Measurements from ENCODE around the gene MYO10.

Gene MYO10

DNA sequence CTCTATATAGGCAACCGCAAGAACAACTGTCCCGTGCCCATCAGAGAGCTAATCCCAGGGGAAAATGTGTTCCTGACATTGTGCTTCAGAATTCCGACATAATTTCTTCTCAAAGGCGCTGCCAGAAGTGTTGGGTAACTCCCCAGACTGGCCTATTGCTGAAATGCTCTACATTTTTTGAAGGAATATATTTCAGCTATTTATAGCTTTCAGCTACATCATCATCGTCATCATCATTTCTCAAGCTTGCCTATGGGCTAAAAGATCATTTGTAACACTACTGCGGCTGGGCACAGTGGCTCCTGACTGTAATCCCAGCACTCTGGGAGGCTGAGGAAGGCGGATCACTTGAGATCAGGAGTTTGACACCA lies 49.7 kb downstream of the MYO10 start:
- Histone ChIP-seq H3K4me1 (ENCODE audit: insufficient read depth, low read length) (no peaks in the 10 kb centered on the region), H2AFZ (ENCODE audit: low read depth, low read length) (no peak overlapping the region), H3K9ac (ENCODE audit: low read depth, low read length) (no peak overlapping the region), H3K27ac (ENCODE audit: low read length) (no peak overlapping the region), H3K4me3 (ENCODE audit: low read depth in 1 of 2, low read length in 2 of 2) (no peak overlapping the region), H3K4me2 (ENCODE audit: insufficient read depth, low read length) (no peak overlapping the region), H3K36me3 (ENCODE audit: insufficient read depth, low read length) (no peaks in the 10 kb centered on the region), H3K9me3 (ENCODE audit: insufficient read depth, low read length, severe bottlenecking) (no peaks in the 10 kb centered on the region), H3K79me2 (ENCODE audit: insufficient read depth, low read length) (no peaks in the 10 kb centered on the region), H3K27me3 (ENCODE audit: insufficient read depth, low read length, poor library complexity) (no peaks in the 10 kb centered on the region), H4K20me1 (ENCODE audit: insufficient read depth, low read length) (no peaks in the 10 kb centered on the region)
- ATAC-seq (ENCODE audit: insufficient read depth, low read depth): no peak
- no peak for DNase-seq
- TF ChIP-seq EZH2 (IDR thresholded peaks at IDR 0.05; ENCODE audit: borderline replicate concordance, low read depth, low read length, severe bottlenecking): no peak
- TF ChIP-seq, protein P1, sequence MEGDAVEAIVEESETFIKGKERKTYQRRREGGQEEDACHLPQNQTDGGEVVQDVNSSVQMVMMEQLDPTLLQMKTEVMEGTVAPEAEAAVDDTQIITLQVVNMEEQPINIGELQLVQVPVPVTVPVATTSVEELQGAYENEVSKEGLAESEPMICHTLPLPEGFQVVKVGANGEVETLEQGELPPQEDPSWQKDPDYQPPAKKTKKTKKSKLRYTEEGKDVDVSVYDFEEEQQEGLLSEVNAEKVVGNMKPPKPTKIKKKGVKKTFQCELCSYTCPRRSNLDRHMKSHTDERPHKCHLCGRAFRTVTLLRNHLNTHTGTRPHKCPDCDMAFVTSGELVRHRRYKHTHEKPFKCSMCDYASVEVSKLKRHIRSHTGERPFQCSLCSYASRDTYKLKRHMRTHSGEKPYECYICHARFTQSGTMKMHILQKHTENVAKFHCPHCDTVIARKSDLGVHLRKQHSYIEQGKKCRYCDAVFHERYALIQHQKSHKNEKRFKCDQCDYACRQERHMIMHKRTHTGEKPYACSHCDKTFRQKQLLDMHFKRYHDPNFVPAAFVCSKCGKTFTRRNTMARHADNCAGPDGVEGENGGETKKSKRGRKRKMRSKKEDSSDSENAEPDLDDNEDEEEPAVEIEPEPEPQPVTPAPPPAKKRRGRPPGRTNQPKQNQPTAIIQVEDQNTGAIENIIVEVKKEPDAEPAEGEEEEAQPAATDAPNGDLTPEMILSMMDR (IDR thresholded peaks at IDR 0.05; ENCODE audit: borderline replicate concordance, extremely low read depth, low read length, poor library complexity, severe bottlenecking): no peak

DNA sequence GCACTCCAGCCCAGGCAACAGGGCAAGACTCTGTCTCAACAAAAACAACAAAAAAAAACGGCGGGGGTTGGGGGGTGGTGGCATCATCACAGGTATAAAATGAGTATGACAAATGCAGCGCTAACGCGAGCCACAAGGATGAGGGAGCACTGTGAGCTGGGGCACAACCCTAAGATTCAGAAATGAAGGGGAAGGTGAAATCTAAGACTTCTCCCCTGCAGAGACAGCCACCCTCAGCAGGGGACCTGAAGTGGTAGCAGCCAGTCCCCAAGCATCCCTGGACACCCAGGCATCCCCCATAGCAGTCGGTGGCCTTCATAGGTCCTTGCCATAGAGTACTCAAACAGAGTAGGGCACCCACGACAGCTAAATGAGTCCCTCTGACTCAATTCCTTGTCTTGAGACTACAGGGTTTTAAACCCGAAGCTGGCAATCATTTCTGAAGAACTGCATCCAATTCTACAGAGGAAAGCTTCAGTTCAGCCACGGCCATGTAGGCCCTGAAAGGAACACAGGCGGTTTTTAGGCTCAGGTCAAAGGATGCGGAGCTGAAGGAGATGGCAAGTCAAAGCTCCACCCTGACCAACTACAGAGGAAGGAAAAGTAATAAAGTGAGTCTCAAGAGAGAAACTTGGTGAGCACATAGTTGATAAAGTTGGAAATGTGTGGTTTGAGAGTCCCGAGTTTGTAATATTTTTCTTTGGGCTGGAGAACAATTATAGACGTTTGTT lies 50.3 kb downstream of the MYO10 start:
- no peaks in the 10 kb centered on the region for H3K9me3 ChIP-seq (ENCODE audit: insufficient read depth, low read length, severe bottlenecking)
- H2AFZ ChIP-seq (ENCODE audit: low read depth, low read length): no peak overlapping the region
- H3K9ac ChIP-seq (ENCODE audit: low read depth, low read length): no peak overlapping the region
- no peaks in the 10 kb centered on the region for H3K27me3 ChIP-seq (ENCODE audit: insufficient read depth, low read length, poor library complexity)
- H3K4me1 ChIP-seq (ENCODE audit: insufficient read depth, low read length): no peaks in the 10 kb centered on the region
- H3K4me3 ChIP-seq (ENCODE audit: low read depth in 1 of 2, low read length in 2 of 2): no peak overlapping the region
- no peaks in the 10 kb centered on the region for H4K20me1 ChIP-seq (ENCODE audit: insufficient read depth, low read length)
- no peaks in the 10 kb centered on the region for H3K79me2 ChIP-seq (ENCODE audit: insufficient read depth, low read length)
- no peak for TF ChIP-seq EZH2 (IDR thresholded peaks at IDR 0.05; ENCODE audit: borderline replicate concordance, low read depth, low read length, severe bottlenecking)
- TF ChIP-seq, protein P1 (IDR thresholded peaks at IDR 0.05; ENCODE audit: borderline replicate concordance, extremely low read depth, low read length, poor library complexity, severe bottlenecking): no peak
- no peak overlapping the region for H3K27ac ChIP-seq (ENCODE audit: low read length)
- DNase-seq: no peak
- H3K36me3 ChIP-seq (ENCODE audit: insufficient read depth, low read length): no peaks in the 10 kb centered on the region
- no peak overlapping the region for H3K4me2 ChIP-seq (ENCODE audit: insufficient read depth, low read length)
- no peak for ATAC-seq (ENCODE audit: insufficient read depth, low read depth)

DNA sequence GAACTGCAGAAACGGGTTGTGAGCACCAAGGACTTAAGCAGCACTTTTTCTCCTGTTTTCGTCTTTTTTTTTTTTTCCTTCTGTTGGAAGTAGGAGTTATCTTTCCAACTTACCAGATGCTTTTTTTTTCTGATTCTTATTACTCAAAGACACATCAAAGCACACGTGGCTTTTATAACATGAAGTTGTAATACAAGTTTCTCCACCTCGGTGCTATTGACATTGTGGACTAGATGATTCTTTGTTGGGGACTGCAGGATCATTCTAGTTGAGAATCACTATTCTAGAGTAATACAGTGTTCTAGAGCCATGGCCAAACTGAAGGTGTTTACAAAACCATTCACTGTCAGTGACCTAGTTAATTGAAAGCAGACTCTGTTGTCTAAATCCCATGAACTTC lies 51.5 kb downstream of the MYO10 start:
- H3K9ac ChIP-seq (ENCODE audit: low read depth, low read length): no peak overlapping the region
- ATAC-seq (ENCODE audit: insufficient read depth, low read depth) (no peak), DNase-seq (no peak)
- H2AFZ ChIP-seq (ENCODE audit: low read depth, low read length): no peak overlapping the region
- TF ChIP-seq EZH2 (IDR thresholded peaks at IDR 0.05; ENCODE audit: borderline replicate concordance, low read depth, low read length, severe bottlenecking): no peak
- TF ChIP-seq, protein P1 (IDR thresholded peaks at IDR 0.05; ENCODE audit: borderline replicate concordance, extremely low read depth, low read length, poor library complexity, severe bottlenecking): no peak
- no peaks in the 10 kb centered on the region for H3K79me2 ChIP-seq (ENCODE audit: insufficient read depth, low read length)
- H3K27me3 ChIP-seq (ENCODE audit: insufficient read depth, low read length, poor library complexity): no peaks in the 10 kb centered on the region
- H3K9me3 ChIP-seq (ENCODE audit: insufficient read depth, low read length, severe bottlenecking): no peaks in the 10 kb centered on the region
- H3K36me3 ChIP-seq (ENCODE audit: insufficient read depth, low read length): no peaks in the 10 kb centered on the region
- no peak overlapping the region for H3K4me3 ChIP-seq (ENCODE audit: low read depth in 1 of 2, low read length in 2 of 2)
- H3K4me2 ChIP-seq (ENCODE audit: insufficient read depth, low read length): no peak overlapping the region
- no peaks in the 10 kb centered on the region for H4K20me1 ChIP-seq (ENCODE audit: insufficient read depth, low read length)
- H3K4me1 ChIP-seq (ENCODE audit: insufficient read depth, low read length): no peaks in the 10 kb centered on the region
- no peak overlapping the region for H3K27ac ChIP-seq (ENCODE audit: low read length)
